Ishikawa (cell line): ENCODE results near the gene DNAH8.

Experiments used
- CEBPB ChIP-seq: IDR thresholded peaks from 2 replicates; pipeline ENCODE4 v1.6.1; 2012
- CREB1 ChIP-seq: IDR thresholded peaks from 2 replicates; pipeline ENCODE4 v1.6.1; 2012; ENCODE audit warnings: low read depth
- EGR1 ChIP-seq: IDR thresholded peaks from 2 replicates; pipeline ENCODE4 v1.6.1; 2012
- EP300 ChIP-seq: IDR thresholded peaks from 2 replicates; pipeline ENCODE4 v1.6.1; 2012; ENCODE audit warnings: borderline replicate concordance
- FOXM1 ChIP-seq: IDR thresholded peaks from 2 replicates; pipeline ENCODE4 v1.6.1; 2012; ENCODE audit warnings: low read depth, borderline replicate concordance
- NFIC ChIP-seq: IDR thresholded peaks from 2 replicates; pipeline ENCODE4 v1.6.1; 2012
- RAD21 ChIP-seq: IDR thresholded peaks from 2 replicates; pipeline ENCODE4 v1.6.1; 2012; ENCODE audit warnings: low read depth
- TAF1 ChIP-seq: IDR thresholded peaks from 2 replicates; pipeline ENCODE4 v1.6.1; 2012; ENCODE audit warnings: low read depth, mild to moderate bottlenecking
- TCF12 ChIP-seq: IDR thresholded peaks from 2 replicates; pipeline ENCODE4 v1.6.1; 2012; ENCODE audit warnings: low read depth
- TEAD4 ChIP-seq: IDR thresholded peaks from 2 replicates; pipeline ENCODE4 v1.6.1; 2012
- YY1 ChIP-seq: IDR thresholded peaks from 2 replicates; pipeline ENCODE4 v1.6.1; 2012; ENCODE audit warnings: low read depth
- ZBTB7A ChIP-seq: IDR thresholded peaks from 2 replicates; pipeline ENCODE4 v1.6.1; 2012; ENCODE audit warnings: low read depth
- TF ChIP-seq, protein P1 (sequence below): IDR thresholded peaks from 2 replicates; pipeline ENCODE4 v1.6.1; 2012; ENCODE audit warnings: low read depth, mild to moderate bottlenecking
- TF ChIP-seq, protein P2 (sequence below): IDR thresholded peaks from 2 replicates; pipeline ENCODE4 v1.6.1; 2012
- TF ChIP-seq, protein P3 (sequence below): IDR thresholded peaks from 2 replicates; pipeline ENCODE4 v1.6.1; 2012

Gene DNAH8

DNA sequence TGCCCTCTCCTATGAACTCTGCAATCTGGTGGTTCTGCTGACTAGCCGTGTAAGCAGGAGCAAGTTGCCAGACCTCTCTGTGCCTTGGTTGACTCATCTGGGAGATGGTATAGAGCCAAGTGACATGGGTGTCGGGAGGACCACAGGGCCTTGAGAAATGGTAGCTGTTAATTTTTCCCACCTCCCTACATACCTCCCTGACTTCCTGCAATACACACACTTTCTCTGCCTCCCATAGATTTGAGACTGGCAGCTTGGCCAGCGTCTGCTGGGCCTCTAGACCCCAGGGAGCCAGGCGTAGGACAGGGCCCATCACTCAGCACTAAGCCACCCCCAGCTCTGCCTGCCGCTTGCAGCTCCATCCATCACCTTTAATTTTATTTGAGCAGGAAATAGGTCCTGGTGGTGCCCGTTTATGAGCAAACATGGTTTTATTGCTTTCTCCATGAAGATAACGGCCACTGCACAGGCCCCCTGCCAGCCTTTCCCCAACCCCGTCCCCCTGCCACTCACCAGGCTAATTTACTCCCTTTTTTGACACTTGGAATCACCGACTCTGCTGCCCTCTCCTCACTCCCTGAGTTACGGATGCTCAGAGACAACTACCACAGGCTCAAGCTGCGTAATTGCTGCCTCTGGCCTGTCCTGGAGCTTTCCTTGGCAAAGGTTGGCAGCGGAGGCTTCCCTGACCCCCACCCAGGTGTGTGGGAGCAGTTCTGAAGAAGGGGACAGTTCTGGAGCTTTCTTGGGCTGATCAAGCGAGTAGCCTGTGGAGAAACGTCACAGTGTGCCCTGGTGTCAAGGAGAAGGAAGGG lies 344.6 kb downstream of the DNAH8 start:
- TF ChIP-seq TEAD4 (no peak), RAD21 (no peak), CEBPB (no peak), FOXM1 (no peak)
- TF ChIP-seq, protein P1, sequence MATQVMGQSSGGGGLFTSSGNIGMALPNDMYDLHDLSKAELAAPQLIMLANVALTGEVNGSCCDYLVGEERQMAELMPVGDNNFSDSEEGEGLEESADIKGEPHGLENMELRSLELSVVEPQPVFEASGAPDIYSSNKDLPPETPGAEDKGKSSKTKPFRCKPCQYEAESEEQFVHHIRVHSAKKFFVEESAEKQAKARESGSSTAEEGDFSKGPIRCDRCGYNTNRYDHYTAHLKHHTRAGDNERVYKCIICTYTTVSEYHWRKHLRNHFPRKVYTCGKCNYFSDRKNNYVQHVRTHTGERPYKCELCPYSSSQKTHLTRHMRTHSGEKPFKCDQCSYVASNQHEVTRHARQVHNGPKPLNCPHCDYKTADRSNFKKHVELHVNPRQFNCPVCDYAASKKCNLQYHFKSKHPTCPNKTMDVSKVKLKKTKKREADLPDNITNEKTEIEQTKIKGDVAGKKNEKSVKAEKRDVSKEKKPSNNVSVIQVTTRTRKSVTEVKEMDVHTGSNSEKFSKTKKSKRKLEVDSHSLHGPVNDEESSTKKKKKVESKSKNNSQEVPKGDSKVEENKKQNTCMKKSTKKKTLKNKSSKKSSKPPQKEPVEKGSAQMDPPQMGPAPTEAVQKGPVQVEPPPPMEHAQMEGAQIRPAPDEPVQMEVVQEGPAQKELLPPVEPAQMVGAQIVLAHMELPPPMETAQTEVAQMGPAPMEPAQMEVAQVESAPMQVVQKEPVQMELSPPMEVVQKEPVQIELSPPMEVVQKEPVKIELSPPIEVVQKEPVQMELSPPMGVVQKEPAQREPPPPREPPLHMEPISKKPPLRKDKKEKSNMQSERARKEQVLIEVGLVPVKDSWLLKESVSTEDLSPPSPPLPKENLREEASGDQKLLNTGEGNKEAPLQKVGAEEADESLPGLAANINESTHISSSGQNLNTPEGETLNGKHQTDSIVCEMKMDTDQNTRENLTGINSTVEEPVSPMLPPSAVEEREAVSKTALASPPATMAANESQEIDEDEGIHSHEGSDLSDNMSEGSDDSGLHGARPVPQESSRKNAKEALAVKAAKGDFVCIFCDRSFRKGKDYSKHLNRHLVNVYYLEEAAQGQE = no peak

DNA sequence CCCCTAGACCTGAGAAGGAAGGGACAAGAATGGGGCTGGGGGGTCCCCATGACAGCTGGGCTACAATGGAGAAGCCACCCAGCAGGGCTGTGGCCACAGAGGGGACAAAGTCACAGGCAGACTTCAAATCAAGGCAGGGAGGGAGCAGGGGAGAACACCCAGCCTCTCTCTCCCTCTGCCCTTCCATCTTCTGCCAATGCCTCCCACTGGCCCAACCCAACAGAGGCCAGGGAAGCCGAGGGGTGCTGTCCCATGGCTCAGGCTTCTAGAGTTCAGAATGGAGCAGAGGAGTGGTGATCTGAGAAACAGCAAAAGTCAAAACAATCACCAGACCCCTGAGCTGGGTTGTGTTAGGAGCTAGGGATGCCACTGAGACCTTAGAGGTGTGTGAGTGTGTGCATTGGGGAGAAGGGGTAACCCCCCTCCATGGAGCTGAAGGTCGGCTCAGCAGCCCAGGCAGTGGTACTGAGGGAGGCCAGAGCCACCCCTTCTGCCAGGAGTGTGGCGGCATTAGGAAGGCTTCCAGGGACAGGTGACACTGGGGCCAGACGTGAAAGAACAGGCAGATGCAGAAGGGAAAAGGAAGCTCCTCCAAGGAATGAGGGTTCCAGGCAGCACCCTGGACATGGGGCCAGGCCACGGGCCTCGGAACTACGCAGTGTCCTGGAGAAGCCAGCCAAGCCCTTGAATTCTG lies 345.5 kb downstream of the DNAH8 start:
- TF ChIP-seq YY1 = no peak
- TF ChIP-seq NFIC = no peak
- no peak for TF ChIP-seq ZBTB7A
- TF ChIP-seq FOXM1 = no peak
- TF ChIP-seq EP300 = no peak
- TF ChIP-seq CEBPB = no peak

DNA sequence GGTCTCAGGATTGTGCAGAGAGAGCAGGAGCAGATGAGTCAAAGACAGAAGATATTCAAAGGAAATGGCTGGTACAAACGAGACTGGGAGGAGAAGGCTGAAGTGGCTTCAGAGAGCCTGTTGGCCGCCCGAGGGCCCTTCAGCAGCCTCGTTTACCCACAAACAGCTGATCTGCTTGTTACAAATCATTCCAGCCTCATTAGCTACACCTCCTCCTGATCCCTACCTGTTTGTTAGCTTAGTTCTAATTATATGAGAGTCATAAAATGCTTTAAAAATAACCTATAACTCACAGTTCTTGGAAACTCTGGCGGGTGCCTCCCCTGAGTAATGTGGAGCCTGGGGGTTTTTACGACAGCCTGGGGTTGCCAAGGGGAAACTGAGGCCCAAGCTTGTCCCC lies 346.1 kb downstream of the DNAH8 start:
- TF ChIP-seq CREB1 = no peak
- TF ChIP-seq EP300 = no peak
- TF ChIP-seq, protein P2, sequence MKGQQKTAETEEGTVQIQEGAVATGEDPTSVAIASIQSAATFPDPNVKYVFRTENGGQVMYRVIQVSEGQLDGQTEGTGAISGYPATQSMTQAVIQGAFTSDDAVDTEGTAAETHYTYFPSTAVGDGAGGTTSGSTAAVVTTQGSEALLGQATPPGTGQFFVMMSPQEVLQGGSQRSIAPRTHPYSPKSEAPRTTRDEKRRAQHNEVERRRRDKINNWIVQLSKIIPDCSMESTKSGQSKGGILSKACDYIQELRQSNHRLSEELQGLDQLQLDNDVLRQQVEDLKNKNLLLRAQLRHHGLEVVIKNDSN = no peak
- TF ChIP-seq CEBPB = no peak
- TF ChIP-seq FOXM1 = no peak
- no peak for TF ChIP-seq NFIC
- no peak for TF ChIP-seq TEAD4
- TF ChIP-seq ZBTB7A = no peak
- TF ChIP-seq EGR1 = no peak
- TF ChIP-seq, protein P1 = no peak
- TF ChIP-seq TAF1 = no peak
- TF ChIP-seq YY1 = no peak
- TF ChIP-seq TCF12 = no peak
- TF ChIP-seq, protein P3, sequence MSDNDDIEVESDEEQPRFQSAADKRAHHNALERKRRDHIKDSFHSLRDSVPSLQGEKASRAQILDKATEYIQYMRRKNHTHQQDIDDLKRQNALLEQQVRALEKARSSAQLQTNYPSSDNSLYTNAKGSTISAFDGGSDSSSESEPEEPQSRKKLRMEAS = no peak
- TF ChIP-seq RAD21 = no peak

DNA sequence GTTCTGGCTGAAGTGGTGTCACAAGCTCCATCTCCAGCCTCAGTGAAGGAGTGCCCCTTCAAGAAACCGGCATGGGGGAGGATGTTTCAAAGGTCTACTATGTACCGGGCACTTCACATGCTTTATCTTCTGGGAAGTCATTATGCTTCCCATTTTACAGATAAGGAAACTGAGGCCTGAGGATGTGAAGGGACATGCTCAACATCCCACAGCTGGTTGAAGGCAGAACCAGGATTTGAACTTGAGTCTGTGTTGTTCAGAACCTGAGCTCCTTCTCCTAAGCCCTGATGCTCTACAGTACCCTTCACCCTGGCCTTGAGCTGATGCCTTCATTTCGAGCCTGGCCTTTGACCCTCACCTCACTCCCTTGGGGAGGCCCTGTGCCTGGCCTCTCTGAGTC lies 346.5 kb downstream of the DNAH8 start:
- TF ChIP-seq EGR1 (no peak), CREB1 (no peak), RAD21 (no peak), NFIC (no peak), FOXM1 (no peak), CEBPB (no peak), YY1 (no peak)
- TF ChIP-seq, protein P1 = no peak

DNA sequence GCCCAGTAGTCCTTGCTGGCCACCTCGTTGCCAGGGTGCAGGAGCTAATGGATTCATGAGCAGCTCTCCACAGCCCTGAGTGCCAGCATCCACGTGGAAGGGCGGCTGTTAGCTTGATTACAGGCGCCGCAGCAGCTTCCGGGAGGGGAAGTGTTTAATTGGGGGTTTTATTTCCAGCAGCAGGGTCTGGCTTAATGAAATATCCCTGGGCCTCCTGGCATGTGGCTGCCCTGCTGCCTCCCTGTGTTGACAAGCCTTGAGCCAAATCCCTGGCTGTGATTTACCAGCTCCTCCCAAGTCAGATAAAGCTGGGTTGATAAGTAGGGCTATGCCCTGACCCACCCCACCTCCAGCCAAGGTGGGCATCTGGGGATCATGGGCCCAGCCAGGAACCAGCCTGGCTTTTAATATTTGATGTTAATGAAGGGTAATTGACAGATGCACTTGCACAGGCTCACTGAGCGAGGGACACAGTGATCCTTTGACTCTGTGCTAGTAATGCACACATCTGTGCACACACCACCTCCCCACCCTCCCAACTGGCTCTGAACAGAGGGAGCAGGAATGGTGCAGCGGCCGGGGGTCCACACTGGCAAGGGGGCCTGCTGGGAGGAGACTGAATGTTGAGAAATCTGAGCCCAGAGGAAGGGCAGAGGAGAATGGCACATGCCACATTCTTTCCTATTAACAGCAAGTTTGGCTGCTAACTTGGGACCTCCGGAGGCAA lies 347.1 kb downstream of the DNAH8 start:
- TF ChIP-seq TAF1 = no peak
- no peak for TF ChIP-seq CEBPB
- no peak for TF ChIP-seq FOXM1
- TF ChIP-seq, protein P2 = no peak
- TF ChIP-seq ZBTB7A = no peak
- no peak for TF ChIP-seq EP300
- TF ChIP-seq, protein P1 = no peak
- TF ChIP-seq TCF12 = no peak
- TF ChIP-seq EGR1 = no peak
- no peak for TF ChIP-seq TEAD4
- TF ChIP-seq, protein P3 = no peak
- no peak for TF ChIP-seq YY1
- no peak for TF ChIP-seq RAD21
- TF ChIP-seq CREB1 = no peak
- TF ChIP-seq NFIC = no peak
